Activated CD4-positive, alpha-beta T cell treated with anti-CD3 and anti-CD28 coated beads for 24 hours (primary cell): Measurements from ENCODE around the gene GJC3.
"Not testable (repeated sequence)": the region's sequence is repeated elsewhere in the genome, so short reads cannot be mapped to it uniquely, and the experiment has no call there.

Source experiments
- DNase-seq, 2 donors: peaks; one replicate each; pipeline ENCODE4 v3.0.0-alpha.2; 2020; ENCODE audit warnings: low read depth in 2 of 2

Gene GJC3, protein sequence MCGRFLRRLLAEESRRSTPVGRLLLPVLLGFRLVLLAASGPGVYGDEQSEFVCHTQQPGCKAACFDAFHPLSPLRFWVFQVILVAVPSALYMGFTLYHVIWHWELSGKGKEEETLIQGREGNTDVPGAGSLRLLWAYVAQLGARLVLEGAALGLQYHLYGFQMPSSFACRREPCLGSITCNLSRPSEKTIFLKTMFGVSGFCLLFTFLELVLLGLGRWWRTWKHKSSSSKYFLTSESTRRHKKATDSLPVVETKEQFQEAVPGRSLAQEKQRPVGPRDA

DNA sequence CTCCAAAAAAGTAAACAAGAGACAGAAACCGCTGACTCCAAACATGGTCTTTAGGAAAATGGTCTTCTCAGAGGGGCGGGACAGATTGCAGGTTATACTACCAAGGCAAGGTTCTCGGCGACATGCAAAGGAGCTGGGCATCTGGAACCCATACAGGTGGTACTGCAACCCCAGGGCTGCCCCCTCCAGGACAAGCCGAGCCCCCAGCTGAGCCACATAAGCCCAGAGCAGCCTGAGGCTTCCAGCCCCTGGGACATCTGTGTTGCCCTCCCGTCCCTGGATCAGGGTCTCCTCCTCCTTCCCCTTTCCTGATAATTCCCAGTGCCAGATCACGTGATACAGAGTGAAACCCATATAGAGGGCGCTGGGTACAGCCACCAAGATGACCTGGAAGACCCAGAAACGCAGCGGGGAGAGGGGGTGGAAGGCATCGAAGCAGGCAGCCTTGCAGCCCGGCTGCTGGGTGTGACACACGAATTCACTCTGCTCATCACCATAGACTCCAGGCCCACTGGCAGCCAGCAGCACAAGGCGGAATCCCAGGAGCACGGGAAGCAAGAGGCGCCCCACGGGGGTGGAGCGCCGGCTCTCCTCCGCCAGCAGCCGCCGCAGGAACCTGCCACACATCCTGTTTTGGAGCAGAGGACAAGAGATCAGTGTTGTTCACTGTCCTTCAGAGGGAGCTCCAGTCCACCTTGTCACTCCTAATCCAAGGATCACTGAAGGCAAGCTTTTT, at the start of gene GJC3:
TSS of gene GJC3 (minus strand) at position 627 of the 736 bp plus-strand sequence. CDS start at position 627, 0 bp downstream.
- no peak for DNase-seq

GRCh38 chr7:99976626-99977025, 47.2 kb upstream of the GJC3 start:
- DNase-seq, result no peak

DNA sequence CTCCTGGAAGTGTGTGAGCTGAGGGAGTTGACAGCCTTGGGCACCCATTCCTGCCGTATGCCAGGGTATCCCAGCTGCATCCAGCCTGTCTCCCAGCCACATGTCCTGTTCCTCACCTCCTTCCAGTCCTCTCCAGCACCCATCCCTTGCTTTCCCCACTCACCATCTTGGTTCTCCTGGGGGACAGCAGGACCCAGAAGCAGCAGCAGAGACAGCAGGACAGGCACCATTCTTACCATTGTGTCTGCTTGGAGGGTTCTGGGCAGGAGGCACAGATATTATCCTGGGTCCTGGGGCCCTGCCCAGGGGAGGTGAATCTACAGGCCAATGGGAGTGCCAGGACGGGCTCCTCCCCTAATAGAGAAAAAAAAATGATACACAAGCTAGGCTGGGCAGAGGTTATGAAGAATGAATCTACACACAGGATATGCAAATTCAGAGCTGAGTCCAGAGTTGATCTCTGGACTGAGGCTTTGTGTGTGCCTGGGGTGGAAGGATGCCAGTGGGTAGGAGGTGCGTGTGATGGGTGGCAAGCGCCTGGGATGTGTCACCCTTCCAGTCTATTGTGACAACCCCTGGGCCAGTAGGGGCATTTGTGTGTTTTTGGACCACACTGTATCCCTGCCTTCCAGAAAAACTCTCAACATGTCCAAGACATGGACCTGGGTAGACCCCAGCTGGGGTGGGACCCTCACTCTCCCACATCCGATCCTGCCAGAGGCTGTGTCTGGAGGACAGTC, 46.5 kb upstream of the GJC3 start, which contains the start of gene AZGP1:
TSS of gene AZGP1 (minus strand) at position 250 of the 740 bp plus-strand sequence. CDS start at position 239, 11 bp downstream.
- DNase-seq, result no peak

- no peak for DNase-seq
Measured at GRCh38 chr7:99974681-99975080, 45.3 kb upstream of the GJC3 start.

GRCh38 chr7:99973817-99974216, 44.4 kb upstream of the GJC3 start:
- DNase-seq, result not testable (repeated sequence)

DNA sequence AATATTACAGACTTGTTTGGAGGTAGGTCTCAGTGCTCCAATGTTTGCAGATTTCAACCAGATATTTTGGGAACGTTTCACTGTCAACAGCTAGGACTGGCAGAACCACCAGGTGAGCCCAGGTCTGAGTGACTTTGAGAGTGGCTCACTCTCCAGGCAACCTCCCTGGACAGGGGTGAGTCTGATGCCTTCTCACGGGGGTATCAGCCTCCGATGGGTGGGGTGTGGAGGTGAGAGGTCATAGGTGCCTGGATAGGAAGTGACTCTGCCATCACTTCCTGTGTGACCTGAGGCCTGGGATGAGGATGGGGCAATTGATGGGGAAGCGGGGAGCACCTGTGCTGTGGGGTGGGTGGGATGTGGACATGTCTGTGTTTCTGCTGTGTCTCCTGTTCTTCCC, 41.8 kb upstream of the GJC3 start:
- no peak for DNase-seq

DNA sequence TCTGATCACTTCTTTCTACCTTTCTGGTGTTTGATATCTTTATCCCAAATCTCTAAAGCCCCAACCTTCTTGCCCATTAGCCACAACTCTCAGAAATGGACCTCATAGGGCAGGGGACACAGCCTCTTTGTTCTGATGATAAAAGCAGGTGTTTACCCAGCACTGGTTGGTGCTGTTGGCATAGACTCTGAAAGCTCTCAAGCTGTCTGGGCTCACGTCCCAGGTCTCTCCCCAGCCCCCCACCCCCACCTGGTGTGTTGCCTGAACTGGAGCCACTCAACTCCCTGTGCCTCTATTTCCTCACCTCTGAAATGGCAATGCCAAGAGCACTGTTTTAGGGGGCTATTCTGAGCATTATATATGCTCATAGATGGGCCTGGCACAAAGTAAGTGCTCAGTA, 40.4 kb upstream of the GJC3 start:
- DNase-seq, result not testable (repeated sequence)

DNA sequence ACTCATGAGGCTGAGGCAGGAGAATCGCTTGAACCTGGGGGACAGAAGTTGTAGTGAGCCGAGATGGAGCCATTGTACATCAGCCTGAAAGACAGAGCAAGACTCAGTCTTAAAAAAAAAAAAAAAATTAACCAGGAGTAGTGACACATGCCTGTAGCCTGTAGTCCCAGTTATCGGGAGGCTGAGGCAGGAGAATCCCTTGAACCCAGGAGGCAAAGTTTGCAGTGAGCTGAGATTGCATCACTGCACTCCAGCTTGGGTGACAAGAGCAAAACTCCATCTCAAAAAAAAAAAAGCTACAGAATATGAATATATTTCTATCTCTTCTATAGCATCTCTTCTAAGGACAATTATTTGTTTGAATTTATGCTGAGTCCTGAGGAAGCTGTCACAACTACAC, 39.9 kb upstream of the GJC3 start:
- no peak for DNase-seq

GRCh38 chr7:99958564-99959227, 29.3 kb upstream of the GJC3 start:
- DNase-seq, result no peak

DNA sequence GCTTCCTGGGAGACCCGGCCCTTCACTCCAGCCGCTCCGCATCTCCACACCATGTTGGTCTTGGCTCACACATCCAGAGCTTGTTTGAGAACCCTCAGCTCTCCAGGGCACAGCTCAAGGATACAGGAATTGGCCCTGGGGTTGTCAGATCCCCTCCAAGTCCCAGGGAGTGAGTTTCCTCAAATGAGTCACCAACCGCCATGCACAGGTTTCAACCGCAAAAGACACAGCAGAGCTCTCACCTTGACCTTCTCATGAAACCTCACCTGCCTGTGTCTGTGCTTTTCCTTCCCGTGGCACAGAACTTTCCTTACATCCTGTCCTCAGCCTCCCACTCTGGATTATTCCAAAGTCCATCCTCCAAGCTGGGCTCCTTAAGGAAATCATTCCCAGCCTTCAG, 25.8 kb upstream of the GJC3 start:
- no peak for DNase-seq

DNA sequence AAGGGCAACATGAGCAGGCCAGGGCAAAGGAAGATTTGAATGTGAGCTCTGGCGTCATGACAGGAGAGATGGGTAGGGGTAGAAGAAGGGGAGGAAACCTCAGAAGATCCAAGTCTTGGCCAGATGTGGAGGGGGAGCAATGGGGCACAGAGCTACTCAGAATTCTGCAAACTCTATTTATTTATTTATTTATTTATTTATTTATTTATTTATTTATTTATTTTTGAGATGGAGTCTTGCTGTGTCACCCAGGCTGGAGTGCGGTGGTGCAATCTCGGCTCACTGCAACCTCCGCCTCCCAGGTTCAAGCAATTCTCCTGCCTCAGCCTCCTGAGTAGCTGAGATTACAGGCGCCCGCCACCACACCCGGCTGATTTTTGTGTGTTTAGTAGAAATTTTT, 25.2 kb upstream of the GJC3 start:
- DNase-seq, result not testable (repeated sequence)

DNA sequence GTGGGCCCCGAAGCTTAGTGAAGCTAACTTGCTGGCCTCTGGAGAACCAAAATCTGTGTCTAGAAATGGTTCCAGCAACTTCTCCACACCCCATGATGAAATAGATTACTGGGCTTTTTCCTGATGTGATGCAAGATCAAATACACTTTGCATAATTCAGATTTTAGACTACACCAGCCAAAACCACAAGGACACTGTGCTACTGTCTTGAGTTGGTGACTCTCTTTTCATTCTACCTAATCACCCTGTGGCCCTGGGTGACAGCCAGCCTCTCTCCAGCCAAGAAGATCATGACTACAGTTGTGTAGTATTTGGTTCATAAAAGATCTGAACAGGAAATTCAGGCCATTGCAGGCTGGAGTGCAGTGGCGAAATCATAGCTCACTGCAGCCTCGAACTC, 24.2 kb upstream of the GJC3 start:
- no peak for DNase-seq

DNA sequence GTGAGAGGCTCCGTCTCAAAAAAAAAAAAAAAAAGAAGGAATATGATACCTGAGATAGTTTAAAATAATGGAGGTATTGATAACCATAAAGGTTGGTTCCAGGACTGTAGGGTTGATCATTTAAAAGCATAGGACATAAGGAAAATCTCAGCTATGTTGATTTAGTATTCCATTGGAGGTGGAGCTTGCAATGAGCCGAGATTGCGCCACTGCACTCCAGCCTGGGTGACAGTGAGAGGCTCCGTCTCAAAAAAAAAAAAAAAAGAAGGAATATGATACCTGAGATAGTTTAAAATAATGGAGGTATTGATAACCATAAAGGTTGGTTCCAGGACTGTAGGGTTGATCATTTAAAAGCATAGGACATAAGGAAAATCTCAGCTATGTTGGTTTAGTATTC, 23.2 kb upstream of the GJC3 start:
- DNase-seq, result not testable (repeated sequence)

GRCh38 chr7:99950819-99951218, 21.4 kb upstream of the GJC3 start:
- not testable (repeated sequence) for DNase-seq

- no peak for DNase-seq
Measured at GRCh38 chr7:99949645-99950228, 20.3 kb upstream of the GJC3 start.

DNA sequence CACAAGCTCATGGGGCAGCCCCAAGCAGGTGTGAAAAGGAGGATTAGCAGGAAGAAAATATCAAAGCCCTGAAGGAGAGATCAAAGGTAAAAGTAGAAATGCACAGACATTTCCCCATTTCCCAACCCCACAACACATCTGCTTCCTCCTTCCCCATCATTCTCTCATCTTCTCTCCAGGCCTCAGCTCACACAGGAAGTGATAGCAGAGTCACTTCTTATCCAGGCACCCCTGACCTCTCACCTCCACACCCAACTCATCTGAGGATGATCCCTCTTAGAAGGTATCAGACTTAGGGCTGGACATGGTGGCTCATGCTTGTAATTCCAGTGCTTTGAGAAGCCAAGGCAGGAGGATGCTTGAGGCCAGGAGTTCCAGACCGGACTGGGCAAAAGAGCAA, 18.2 kb upstream of the GJC3 start:
- no peak for DNase-seq

DNA sequence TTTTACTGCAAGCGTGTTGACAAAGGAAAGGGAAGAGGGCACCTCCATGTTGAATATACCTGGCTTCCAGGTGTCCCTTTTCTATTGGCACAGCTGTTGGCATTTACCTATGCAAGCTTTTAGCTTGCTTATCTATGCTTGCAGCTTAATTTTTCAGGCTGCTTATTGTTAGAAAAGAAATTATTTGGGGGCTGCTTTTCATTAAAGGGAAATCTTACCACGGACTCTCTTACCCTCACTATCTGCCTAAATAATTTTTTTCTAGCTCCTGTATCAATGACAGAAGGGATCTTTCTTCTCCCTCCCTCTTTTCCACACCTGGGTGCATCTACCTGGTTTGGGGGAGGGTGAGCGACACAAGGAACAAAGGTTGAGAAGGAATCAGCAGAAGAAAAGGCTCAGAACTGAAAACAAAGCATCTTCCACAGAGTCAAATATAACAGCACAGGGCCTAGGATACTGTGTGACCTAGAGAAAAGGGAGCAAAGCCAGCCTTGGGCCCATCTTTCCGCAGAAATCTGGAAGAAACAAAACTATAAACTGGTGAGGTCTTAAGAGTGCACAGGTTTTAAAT, 15.2 kb upstream of the GJC3 start:
- DNase-seq, result no peak

DNA sequence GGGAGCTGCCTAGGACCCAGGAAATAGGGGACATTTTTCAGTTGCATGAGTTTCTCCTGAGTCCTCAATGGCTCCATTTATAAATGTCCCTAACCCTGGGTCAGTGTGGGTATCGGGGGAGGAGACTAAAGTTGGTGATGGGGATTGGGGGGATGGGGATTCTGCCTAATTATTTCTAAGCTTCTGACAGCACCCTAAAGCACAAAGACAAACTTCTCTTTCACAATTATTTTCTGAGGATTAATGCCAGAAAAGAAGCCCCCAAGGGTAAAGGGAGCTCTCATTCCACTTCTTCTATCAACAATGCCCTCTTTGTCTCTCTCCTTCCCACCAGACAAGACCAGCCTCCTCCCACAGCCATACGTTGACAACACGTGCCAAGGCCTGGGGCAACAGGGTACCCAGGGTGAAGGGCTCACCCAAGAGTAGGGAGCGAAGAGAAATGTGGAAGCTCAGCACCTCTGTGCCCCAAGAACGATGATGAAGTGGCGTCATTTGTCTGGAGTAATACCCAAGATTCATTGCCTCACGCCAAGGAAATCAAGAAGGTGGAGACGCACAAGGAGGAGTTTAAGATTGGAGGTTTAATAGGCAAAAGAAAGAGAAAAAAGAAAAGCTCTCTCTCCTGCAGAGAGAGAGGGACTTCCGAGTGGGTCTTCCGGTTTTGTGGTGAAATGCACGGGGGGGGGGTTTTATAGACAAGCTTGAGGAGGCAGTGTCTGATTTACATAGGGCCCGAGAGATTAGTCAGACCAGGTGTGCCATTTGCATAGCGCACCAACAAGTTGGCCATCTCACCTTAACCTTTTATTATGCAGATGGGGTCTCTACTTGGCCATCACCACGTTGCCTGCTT, 14.4 kb upstream of the GJC3 start:
- no peak for DNase-seq

DNA sequence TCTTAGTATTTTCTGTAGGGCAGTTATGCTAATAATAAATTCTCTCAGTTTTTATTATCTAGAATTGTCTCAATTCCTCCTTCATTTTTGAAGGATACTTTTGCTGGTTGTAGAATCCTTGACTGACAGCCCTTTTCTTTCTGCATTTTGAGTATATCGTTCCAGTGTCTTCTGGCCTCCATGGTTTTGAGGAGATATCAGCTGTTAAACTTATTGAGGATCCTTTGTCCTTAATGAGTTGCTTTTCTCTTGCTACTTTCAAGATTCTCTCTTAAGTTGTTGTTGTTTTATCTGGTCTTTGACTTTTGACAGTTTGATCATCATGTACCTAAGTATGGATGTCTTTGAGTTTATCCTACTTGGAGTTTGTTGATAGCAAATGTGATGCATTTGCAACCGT, 8.9 kb upstream of the GJC3 start:
- DNase-seq, result no peak

DNA sequence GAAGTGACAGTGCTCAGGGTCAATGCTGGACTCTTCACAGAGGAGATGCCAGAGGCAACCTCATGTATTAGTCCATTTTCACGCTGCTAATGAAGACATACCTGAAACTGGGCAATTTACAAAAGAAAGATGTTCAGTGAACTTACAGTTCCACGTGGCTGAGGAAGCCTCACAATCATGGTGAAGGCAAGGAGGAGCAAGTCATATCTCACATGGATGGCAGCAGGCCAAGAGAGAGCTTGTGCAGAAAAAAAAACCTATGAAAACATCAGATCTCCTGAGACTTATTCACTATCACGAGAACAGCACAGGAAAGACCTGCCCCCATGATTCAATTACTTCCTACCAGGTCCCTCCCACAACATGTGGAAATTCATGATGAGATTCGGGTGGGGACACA, 5.6 kb upstream of the GJC3 start:
- not testable (repeated sequence) for DNase-seq
